NCI-H2081 treated with DMSO at 0.1 percent for 48 hours (cell line): ENCODE results near the gene CDCA7L.
"Not testable (repeated sequence)": the region's sequence is repeated elsewhere in the genome, so short reads cannot be mapped to it uniquely, and the experiment has no call there.

Experiments used
- DNase-seq: peaks from one replicate; lab custom pipeline; 2025; lab: John Stamatoyannopoulos, UW

The CDCA7L gene

DNA sequence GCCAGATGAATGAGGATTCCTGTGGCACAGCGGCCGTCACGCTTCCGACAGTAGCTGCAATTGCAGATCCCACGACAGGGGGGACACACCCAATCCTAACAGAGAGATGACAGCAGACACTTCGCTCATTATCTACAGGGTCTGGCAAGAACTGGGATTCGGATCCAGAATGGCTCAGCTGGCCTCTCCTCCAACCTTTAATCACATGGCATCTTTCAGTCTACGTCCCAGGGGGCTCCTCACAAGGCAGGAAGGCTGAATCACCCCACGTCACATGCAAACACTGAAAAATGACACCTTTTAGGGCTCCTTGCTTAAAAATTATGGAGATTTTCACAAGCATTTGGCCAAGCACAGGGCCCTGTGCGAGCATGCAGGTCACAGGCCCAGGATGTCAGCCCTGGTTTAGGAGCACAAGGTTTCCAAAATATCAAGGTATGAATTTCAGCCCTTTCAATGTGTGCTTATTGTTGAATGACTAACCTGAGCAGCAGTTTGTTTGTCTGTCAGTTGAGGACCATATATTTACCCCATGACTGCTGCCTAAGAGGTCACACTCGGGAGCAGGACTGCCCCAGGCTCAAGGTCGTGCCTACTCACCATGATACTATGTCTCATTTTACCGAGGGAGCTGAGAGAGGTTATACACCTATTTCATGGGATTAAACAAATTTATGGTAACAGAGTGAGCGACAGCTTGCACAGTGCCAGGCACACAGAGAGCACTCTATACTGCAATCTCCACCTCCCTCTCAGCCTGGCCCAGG is 42.5 kb downstream of the CDCA7L start:
- DNase-seq: no peak

DNA sequence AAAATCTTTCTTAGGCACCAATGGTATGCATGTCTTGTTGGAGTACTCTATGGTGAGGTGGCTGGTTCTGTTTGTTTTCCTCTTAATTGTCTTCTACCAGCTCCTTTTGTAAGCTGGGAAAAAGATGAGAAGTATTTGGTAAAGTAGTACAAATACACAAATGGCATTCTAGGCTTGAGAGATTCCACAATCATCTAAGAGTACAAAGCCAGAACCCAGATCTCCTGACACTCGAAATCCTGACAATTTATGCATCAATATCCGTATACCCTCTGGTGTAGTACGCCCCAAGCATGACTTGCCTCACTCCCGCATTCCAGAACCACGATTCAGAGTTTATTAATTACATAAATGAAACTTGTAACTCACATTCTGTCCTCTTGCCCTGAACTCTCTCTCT is 43.5 kb downstream of the CDCA7L start:
- DNase-seq: no peak

DNA sequence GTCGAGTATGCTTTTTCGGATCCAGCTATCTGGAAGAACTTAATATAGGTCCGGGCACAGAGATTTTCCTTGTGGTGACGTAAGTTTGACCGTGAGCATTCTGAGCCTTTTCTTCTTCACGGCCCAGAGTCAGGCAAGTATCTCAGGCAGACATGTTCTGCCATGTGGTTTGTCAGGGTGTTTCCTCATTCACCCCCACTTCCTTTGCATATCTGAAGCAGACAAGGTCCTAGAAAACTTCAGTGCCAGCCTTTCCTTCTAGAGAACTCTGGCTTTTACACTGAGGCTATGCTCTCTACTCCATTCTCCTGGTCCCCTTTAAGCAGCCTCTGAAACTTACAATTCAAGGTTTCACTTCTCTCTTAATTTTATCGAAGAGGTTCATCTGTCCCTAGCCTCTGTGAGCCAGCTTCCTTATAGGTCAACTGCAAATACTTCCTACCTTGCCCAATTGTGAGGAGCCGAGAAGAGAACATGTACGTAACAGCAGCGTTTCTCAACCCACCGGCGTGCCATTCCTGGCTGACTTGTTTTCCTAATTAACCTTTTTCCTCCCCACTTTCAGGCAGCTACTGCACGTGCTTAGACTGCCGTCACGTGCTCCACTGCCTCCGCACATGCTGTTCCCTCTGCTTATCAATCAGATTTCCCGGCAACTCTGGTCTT is 47.3 kb downstream of the CDCA7L start:
- no peak for DNase-seq

DNA sequence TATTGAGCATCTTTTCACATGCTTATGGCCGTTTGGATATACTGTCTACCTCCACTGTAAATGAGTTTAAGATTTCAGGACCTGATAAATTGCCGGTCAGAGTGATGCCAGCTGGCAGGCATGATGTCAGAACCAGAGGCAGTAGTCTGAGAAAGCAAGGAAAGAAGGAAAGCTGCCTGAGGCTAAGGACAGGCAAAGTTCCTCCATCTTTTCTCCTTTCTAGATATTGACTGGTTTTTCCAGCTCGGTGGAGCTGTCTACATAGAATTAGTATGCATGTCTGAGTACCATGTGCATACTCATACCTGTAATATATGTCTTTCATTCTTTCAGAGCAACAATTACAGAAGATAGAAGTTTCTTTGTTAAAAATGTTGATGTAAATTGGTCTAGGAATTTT is 52.3 kb downstream of the CDCA7L start:
- DNase-seq: no peak

DNA sequence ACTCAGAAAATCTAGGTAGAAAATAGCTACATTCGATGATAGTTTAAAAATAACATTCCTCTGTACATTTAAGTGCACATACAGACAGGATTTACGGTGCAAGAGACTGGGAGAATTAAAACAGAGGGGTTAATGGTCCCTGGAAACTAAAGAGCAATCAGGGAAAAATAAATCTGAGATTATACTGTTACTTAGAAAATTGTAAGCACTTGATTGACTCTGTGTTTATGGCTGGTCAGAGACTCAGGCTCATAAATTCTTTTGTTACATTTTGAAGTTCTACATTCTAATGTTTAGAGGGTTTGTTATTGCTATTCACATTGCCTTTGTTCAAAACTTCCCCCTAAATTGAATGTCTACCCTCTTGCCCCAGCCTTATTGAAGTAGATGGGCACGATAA is 54.4 kb downstream of the CDCA7L start:
- no peak for DNase-seq

DNA sequence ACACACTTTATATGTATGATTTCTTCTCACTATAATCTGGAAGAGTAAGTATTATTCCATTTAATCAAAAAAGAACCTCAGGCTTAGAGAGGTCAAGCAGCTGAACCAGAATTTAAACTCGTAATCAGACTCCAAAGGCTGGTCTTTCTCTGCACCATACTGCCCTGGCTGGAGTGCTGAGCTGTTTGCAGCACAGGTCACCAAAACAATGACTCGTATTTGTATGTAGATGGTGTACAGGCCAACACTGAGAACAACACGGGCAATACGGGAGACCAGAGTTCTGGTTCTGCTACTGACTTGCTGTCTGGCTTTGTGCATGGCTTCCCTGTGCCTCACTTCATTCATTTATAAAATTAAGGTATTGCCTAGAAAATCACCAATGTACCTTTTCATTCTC is 57.9 kb downstream of the CDCA7L start:
- DNase-seq: no peak

DNA sequence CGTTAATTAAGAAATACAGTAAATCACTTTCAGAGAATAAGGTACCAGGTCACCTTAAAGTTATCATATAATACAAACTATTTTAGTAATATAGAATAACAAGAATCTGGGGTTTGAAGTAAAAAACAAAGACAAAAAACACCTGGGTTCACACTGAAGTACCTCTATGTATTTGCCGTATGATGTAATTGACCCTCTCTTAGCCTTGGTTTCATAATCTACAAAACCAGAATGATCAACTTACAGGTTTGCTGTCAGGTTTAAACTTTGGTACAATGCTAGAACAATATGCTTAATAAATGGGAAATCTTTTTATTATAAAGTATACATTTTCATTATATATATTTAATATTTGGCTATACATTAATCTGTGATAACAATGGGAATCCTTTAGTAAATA is 58.3 kb downstream of the CDCA7L start:
- no peak for DNase-seq

DNA sequence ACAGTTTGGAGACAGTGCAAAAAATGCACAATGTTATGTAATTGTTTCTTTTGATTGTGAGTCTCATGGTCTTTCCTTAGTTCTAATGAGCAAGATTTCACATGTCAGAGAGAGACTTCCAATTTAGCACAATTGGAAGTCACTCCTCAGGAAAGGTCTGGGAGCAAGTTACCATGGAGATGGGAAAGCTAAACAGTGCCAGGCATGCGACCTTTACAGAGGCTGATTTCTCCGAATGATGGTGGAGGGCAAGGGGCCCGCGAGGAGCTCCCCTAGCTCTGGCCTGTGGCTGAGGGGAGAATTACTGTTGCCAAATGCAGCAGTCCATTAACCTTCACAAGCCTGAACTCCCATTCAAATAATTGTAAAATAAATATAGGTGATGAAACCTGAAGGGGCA is 59.3 kb downstream of the CDCA7L start:
- DNase-seq: no peak

DNA sequence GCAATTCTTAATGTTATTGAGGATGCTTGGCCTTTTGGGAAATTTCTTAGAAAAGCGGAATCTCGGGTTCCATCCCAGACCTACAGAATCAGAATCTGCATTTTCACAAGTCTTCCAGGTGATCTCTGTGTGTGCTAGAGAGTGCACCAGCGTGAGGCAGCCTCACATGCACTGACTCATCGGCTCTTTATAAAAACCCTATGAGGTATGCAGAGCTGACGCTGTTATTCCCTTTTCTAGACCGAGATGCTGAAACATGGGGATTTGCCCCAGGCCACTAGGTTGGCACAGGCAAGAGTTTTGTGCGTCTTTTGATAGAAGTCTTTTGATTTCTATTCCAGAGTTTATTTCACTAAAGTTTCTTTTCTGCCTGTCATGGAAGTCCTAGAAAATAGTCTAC is 61.2 kb downstream of the CDCA7L start:
- DNase-seq: no peak

DNA sequence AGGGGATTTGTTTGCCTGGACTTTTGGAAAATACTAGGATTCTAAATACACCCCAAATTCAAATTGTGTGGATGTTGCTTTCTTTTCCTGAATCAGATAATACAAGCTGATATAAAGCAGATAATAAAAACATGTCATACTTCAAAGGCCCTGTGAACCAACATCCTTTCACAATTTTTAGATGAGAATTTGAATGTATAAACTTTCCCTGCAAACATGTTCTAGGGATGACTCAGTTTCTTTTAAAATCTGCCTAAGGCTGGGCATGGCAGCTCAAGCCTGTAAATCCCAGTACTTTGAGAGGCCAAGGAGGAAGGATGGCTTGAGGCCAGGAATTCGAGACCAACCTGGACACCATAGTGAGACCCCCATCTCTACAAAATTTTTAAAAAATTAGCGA is 62.2 kb downstream of the CDCA7L start:
- DNase-seq: not testable (repeated sequence)

DNA sequence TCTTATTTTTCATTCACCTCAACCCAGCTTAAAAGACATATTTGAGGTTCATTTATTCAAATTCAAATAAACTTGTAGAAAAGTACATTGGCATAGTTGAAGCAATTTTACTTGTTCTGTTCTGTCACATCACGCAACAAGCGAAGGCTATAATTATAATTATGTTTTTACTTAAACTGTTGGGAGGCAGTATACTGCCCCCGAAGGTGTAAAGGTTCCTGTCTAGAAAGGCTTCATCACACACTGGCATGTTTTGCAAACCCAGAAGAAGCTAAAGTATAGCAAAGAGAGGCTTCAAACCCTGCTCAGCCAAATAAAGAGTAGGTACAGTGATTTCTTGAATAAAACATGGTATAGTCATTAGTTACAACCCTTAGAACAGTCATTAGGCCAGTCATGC is 62.6 kb downstream of the CDCA7L start:
- DNase-seq: no peak

DNA sequence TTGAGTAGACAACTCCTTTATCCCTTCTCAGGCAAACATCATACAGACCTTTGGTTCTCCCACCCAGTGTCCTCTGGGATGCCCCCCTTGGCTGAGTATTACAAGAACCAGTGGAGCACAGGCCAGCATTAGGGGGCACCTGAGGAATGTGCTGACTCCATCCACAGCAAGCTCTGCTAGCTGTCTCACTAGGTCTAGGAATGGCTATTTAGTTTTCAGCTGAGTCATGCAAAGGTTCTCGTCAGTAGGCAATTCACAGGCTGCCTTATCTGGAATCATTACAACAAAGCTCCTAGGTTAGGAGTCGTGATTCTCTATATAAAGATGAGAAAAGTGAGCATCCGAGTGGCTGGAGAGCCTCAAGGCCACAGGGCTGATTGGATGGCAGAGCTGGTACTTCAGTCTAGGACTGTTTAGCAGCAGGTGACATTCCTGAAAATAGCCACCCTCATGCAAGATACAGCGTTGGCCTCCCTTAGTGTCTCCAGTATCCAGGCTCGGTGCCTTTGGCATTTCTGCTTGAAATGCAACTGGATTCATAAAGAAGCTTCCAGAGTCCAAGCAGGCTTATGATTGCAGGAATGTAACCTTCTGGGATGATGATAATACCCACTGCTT is 75.8 kb downstream of the CDCA7L start:
- no peak for DNase-seq

DNA sequence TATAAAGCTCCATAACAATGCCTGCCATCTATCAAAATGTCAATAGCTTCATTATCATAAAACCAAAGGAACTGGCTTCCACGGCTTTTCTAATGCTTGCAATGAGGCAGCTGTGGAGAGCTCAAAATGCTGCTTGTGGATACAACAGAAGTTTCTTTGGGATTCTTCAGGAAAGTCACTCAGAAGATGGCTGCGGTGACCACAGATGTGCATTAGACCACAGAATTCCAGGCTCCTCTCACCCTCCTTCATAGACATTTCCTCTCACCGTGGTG is 77.2 kb downstream of the CDCA7L start:
- DNase-seq: no peak

DNA sequence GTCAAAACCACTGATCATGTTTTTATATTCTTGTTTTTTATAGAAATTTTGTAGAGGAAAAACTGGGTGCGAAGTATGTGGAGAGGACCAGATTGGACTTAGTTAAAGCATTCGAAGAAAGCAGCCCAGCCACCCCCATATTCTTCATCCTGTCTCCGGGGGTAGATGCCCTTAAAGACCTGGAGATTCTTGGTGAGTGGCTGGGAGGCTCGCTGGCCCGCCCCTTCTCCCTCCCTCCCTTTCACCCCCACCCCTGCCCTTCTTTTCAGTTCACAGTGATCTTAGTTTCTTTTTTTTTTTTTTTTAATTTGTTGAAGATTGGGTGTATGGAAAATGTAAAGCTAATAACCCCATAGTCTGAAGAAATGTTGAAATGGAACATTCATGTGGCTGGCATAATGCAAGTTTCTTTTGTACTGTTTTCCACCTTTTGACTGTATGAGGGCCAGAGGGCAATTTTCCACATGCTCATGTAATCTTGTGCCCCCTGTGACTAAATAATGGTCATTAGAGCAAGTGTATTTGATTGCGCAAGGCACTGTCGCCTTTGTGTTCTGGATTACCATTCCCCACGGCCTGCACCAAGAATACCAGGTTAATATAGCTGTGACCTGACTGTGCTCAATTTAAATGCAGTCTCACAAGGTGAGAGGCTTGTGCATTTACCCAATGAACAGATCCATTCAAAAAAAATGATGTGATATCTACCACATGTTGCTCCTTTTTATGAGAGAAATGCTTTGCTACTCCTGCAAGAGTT is 77.7 kb downstream of the CDCA7L start:
- DNase-seq: no peak

DNA sequence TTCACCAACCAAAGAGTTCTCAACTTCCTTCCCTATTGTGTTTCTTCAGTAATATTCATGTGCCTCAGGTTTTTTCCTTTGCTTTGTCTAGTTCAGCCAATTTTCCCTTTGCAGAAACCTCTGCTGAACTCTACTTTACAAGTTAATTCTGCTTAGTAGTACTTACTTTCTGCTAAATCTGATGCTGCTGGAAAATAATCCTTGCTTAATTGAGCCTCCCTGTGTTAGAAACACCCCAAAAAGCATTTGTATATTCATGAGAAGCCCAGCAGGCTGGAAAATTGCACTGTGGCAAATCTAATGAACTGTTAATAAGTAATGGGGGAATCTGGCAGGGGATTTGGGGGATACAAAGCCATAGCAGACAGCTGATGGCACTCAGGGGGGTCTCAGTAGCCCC is 78.5 kb downstream of the CDCA7L start:
- DNase-seq: no peak

DNA sequence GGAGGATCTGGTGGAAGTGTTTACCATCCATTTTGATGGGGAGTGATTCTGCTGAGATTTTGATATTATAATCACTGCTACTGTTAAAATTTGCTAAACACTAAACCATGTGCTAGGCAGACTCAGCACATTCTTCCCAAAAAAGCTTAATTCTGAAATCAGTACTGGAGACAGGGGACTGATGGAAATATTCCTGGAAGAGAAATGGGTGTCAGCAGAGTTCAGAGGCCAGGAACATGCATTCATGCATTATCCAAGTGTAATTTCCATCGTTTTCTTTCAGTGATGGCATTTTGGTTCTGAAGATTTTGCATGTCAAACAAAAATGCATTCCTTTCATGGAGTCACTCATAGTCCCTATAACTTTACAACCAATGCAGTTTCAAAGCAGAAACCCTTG is 79.0 kb downstream of the CDCA7L start:
- DNase-seq: no peak

DNA sequence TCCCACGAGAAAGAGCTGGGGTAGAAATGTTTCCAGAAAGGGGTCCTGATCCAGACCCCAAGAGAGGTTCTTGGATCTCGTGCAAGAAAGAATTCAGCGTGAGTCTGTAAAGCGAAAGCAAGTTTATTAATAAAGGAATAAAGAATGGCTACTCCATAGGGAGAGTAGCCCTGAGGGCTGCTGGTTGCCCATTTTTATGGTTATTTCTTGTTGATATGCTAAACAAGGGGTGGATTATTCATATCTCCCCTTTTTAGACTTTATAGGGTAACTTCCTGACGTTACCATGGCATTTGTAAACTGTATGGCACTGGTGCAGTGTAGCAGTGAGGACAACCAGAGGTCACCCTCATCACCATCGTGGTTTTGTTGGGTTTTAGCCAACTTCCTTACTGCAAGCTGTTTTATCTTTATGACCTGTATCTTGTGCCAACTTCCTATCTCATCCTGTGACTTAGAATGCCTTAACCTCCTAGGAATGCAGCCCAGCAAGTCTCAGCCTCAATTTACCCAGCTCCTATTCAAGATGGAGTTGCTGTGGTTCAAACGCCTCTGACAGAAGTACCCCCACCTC is 80.0 kb downstream of the CDCA7L start:
- not testable (repeated sequence) for DNase-seq

DNA sequence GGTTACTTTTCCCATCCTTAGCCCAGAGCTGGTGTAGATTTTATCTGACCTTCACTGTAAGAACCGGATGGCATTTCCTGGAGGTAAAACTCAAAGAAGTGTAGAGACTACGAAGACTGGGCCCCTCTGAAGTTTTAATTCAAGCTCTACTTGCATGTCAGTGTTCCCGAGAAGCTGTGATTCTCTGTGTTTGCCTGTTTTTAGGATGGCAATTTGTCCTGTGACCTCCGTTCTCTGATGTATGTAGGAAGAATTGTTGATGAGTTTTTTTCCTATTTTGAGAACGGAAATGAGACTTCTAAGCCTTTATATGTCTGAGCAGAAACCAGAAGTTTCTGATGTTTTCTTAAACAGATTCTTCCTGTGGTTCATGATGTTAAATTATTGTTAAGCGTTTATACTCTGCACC is 94.1 kb downstream of the CDCA7L start:
- DNase-seq: no peak
